K562 (cell line): ENCODE data around the gene NBEAL2. TPM values are rescaled to one million over a fixed set of nuclear protein-coding genes. Genes with fewer than 3 reads are reported as not detected.
A peak's percentile ranks its signal among the peaks of the same experiment; 100 is the strongest.

Source experiments
- FOXO4 ChIP-seq: fragments of 450-650 bp; formaldehyde crosslinking; IDR thresholded peaks from 2 replicates; pipeline ENCODE4 v1.4.0; 2020; ENCODE audit warnings: mild to moderate bottlenecking, moderate library complexity
- MCM3 ChIP-seq: fragments of 450-650 bp; IDR thresholded peaks from 2 replicates; pipeline ENCODE4 v1.6.1; 2016
- NKRF ChIP-seq: fragments of 450-650 bp; IDR thresholded peaks from 2 replicates; pipeline ENCODE4 v1.6.1; 2016; ENCODE audit warnings: borderline replicate concordance
- RBBP5 ChIP-seq: fragments of 200-600 bp; sonication (generic); IDR thresholded peaks from 2 replicates; pipeline ENCODE4 v1.6.1; 2012; ENCODE audit warnings: borderline replicate concordance, mild to moderate bottlenecking, low read length, control low read depth, inconsistent platforms; ENCODE audit not compliant: insufficient read depth, poor library complexity, severe bottlenecking
- ZBTB33 ChIP-seq: sonication (generic); formaldehyde crosslinking; IDR thresholded peaks from 2 replicates; pipeline ENCODE4 v1.8.1; 2023; ENCODE audit warnings: mild to moderate bottlenecking, missing genetic modification reagents
- ZNF280A ChIP-seq: fragments of 450-650 bp; IDR thresholded peaks from 2 replicates; pipeline ENCODE4 v1.6.1; 2018; ENCODE audit warnings: mild to moderate bottlenecking, low read depth; ENCODE audit not compliant: partially characterized antibody
- ZNF318 ChIP-seq, 2 experiments: fragments of 450-650 bp; IDR thresholded peaks; 2 replicates each; pipeline ENCODE4 v1.6.1; 2016; ENCODE audit warnings: mild to moderate bottlenecking in 2 of 2, borderline replicate concordance in 1 of 2, low read depth in 1 of 2, moderate library complexity in 1 of 2
- polyA plus RNA-seq, 8 experiments: library from polyadenylated mRNA; depleted of rRNA in 4 of 8; stranded (reverse) in 5 of 8; unstranded in 3 of 8; fragments of >200 nt; fragmentation: Nextera tagmentation in 2 of 8; fragmentation: Illumina TruSeq in 1 of 8; extraction: Ambion mirVana in 2 of 8; extraction: Trizol in 1 of 8; gene quantifications; 2 replicates each; pipeline versions ENCODE4 v1.2.1 to v1.2.3, GENCODE V29; 2011 to 2014; ENCODE audit warnings: inconsistent platforms in 1 of 8, missing spikeins in 1 of 8
- total RNA-seq, 7 experiments: library from RNA; depleted of rRNA in 6 of 7; stranded (reverse); fragments of >200 nt in 6 of 7; fragmentation: Illumina TruSeq in 2 of 7; extraction: Trizol in 2 of 7; gene quantifications; 2 replicates each; pipeline versions ENCODE4 v1.2.1 to v1.2.3, GENCODE V29; 2011 to 2021; ENCODE audit warnings: low replicate concordance in 1 of 7

Gene NBEAL2
- total and polyA plus RNA-seq, 9 of the 15 experiments (the other 6 are each of a cell fraction or from before 2014, with no cell fraction given), result 0.06 to 114 (median 29.6) TPM

- TF ChIP-seq ZNF280A (no peak), NKRF (peak; percentile 25; the same call in 1 of the 2 replicates), RBBP5 (peak; percentile 32), ZNF318 (IDR thresholded peaks at IDR 0.05; ENCODE audit: borderline replicate concordance in 1 of 2, low read depth in 1 of 2) (no peak), FOXO4 (CRISPR knock-in tag) (peak; percentile 60; the same call in 1 of the 2 replicates), ZBTB33 (no peak; the same call in 1 of the 2 replicates), MCM3 (no peak)
Measured at GRCh38 chr3:46978985-46979944, at the start of gene NBEAL2 (continued).
